Measurements from ENCODE around the gene GORASP1. TPM values are rescaled to one million over a fixed set of nuclear protein-coding genes. Genes with fewer than 3 reads are reported as not detected.

The GORASP1 gene
- total and polyA plus RNA-seq, 4 donors: 11.8 to 39.4 (median 19.3) TPM

- no peak for DNase-seq (ENCODE audit: low spot score)
- no peak overlapping the region for H3K27ac ChIP-seq (ENCODE audit: low read depth in 1 of 2, low read length in 2 of 2)
- WGBS: 60% methylated on average over 1 of the region's 1 CpG
- no peaks in the 10 kb centered on the region for H3K9me3 ChIP-seq (ENCODE audit: control insufficient read depth in 4 of 4, low read length in 3 of 4)
- TF ChIP-seq GABPA (IDR thresholded peaks at IDR 0.05 in 1 of 2, conservative IDR thresholded peaks at IDR 0.05 in 1 of 2) (no peak), SP1 (IDR thresholded peaks at IDR 0.05) (no peak), JUND (IDR thresholded peaks at IDR 0.05) (no peak), REST (IDR thresholded peaks at IDR 0.05) (no peak), FOXA1 (IDR thresholded peaks at IDR 0.05) (no peak), FOXA2 (IDR thresholded peaks at IDR 0.05) (no peak)
- no peaks in the 10 kb centered on the region for H3K27me3 ChIP-seq (ENCODE audit: control insufficient read depth in 4 of 4, insufficient read depth in 4 of 4, low read length in 3 of 4)
- no peak overlapping the region for H3K4me3 ChIP-seq (ENCODE audit: low read depth in 1 of 3, low read length in 3 of 3)
- H3K9ac ChIP-seq (ENCODE audit: low read depth in 1 of 2, low read length in 2 of 2): no peak overlapping the region
- H3K36me3 ChIP-seq (ENCODE audit: control insufficient read depth in 4 of 4, insufficient read depth in 3 of 4, low read depth in 1 of 4, low read length in 3 of 4): no peaks in the 10 kb centered on the region
- no peaks in the 10 kb centered on the region for H3K4me1 ChIP-seq (ENCODE audit: control insufficient read depth in 4 of 4, insufficient read depth in 4 of 4, low read length in 3 of 4)
These were observed 20.5 kb upstream of the GORASP1 start for GRCh38 chr3:39127908-39128304.

GRCh38 chr3:39127269-39127907 is 20.0 kb upstream of the GORASP1 start:
- no peak for DNase-seq (ENCODE audit: low spot score)
- Histone ChIP-seq H3K9me3 (ENCODE audit: control insufficient read depth in 4 of 4, low read length in 3 of 4) (no peaks in the 10 kb centered on the region), H3K9ac (ENCODE audit: low read depth in 1 of 2, low read length in 2 of 2) (no peak overlapping the region), H3K27ac (ENCODE audit: low read depth in 1 of 2, low read length in 2 of 2) (no peak overlapping the region), H3K27me3 (ENCODE audit: control insufficient read depth in 4 of 4, insufficient read depth in 4 of 4, low read length in 3 of 4) (no peaks in the 10 kb centered on the region), H3K4me3 (ENCODE audit: low read depth in 1 of 3, low read length in 3 of 3) (no peak overlapping the region), H3K4me1 (ENCODE audit: control insufficient read depth in 4 of 4, insufficient read depth in 4 of 4, low read length in 3 of 4) (no peaks in the 10 kb centered on the region), H3K36me3 (ENCODE audit: control insufficient read depth in 4 of 4, insufficient read depth in 3 of 4, low read depth in 1 of 4, low read length in 3 of 4) (no peaks in the 10 kb centered on the region)
- 86% methylated on average over 7 of the region's 7 CpGs for WGBS
- TF ChIP-seq HNF4G (IDR thresholded peaks at IDR 0.05) (no peak), FOXA2 (IDR thresholded peaks at IDR 0.05) (no peak), GABPA (IDR thresholded peaks at IDR 0.05 in 1 of 2, conservative IDR thresholded peaks at IDR 0.05 in 1 of 2) (no peak), SP1 (IDR thresholded peaks at IDR 0.05) (no peak), JUND (IDR thresholded peaks at IDR 0.05) (no peak), EGR1 (IDR thresholded peaks at IDR 0.05; ENCODE audit: low read depth in 2 of 2) (no peak), ATF3 (IDR thresholded peaks at IDR 0.05) (no peak), YY1 (IDR thresholded peaks at IDR 0.05) (no peak), MAX (IDR thresholded peaks at IDR 0.05) (no peak), REST (IDR thresholded peaks at IDR 0.05) (no peak), HNF4A (conservative IDR thresholded peaks at IDR 0.05) (no peak), RAD21 (IDR thresholded peaks at IDR 0.05) (no peak), NR2F2 (IDR thresholded peaks at IDR 0.05) (no peak), ZBTB33 (IDR thresholded peaks at IDR 0.05) (no peak), TAF1 (conservative IDR thresholded peaks at IDR 0.05) (no peak), CTCF (IDR thresholded peaks at IDR 0.05; ENCODE audit: low read depth, low read length, missing input control) (no peak), RXRA (IDR thresholded peaks at IDR 0.05) (no peak), FOXA1 (IDR thresholded peaks at IDR 0.05) (no peak)
